Hematopoietic multipotent progenitor cell treated with erythropoietin and hydrocortisone succinate and interleukin-3 and kit ligand, for 4 days (in vitro differentiated cells): ENCODE measurements around the gene ANXA11.

Source experiments
- DNase-seq: peaks from one replicate; pipeline ENCODE4 v3.0.0-alpha.2; 2015

The ANXA11 gene

GRCh38 chr10:80187465-80188409 is 17.6 kb downstream of the ANXA11 start:
- DNase-seq: peak; percentile 89

- DNase-seq: no peak
These were observed 18.3 kb downstream of the ANXA11 start for GRCh38 chr10:80187060-80187459.

GRCh38 chr10:80186364-80187012 is 18.8 kb downstream of the ANXA11 start:
- no peak for DNase-seq

- no peak for DNase-seq
These were observed 19.6 kb downstream of the ANXA11 start for GRCh38 chr10:80185578-80186299.

GRCh38 chr10:80184291-80184690 is 21.0 kb downstream of the ANXA11 start:
- DNase-seq: no peak

GRCh38 chr10:80183436-80183835 is 21.9 kb downstream of the ANXA11 start:
- DNase-seq: no peak

GRCh38 chr10:80182986-80183385 is 22.4 kb downstream of the ANXA11 start:
- DNase-seq: no peak

GRCh38 chr10:80177781-80178636 is 27.3 kb downstream of the ANXA11 start:
- DNase-seq: no peak

GRCh38 chr10:80176526-80176925 is 28.8 kb downstream of the ANXA11 start:
- no peak for DNase-seq

- DNase-seq: no peak
These were observed 30.5 kb downstream of the ANXA11 start for GRCh38 chr10:80174641-80175395.

GRCh38 chr10:80173466-80173865 is 31.9 kb downstream of the ANXA11 start:
- DNase-seq: no peak

GRCh38 chr10:80172896-80173295 is 32.4 kb downstream of the ANXA11 start:
- DNase-seq: peak; percentile 29

- DNase-seq: no peak
These were observed 34.1 kb downstream of the ANXA11 start for GRCh38 chr10:80171248-80171660.

GRCh38 chr10:80170641-80171040 is 34.7 kb downstream of the ANXA11 start:
- no peak for DNase-seq

GRCh38 chr10:80170026-80170425 is 35.3 kb downstream of the ANXA11 start:
- DNase-seq: no peak

GRCh38 chr10:80168679-80169380 is 36.5 kb downstream of the ANXA11 start:
- DNase-seq: peak; percentile 20

- no peak for DNase-seq
These were observed 37.2 kb downstream of the ANXA11 start for GRCh38 chr10:80168162-80168511.

- no peak for DNase-seq
These were observed 37.7 kb downstream of the ANXA11 start for GRCh38 chr10:80167471-80168161.

- no peak for DNase-seq
These were observed 38.5 kb downstream of the ANXA11 start for GRCh38 chr10:80166581-80167470.
